Parathyroid adenoma (tissue), 2 donors: Measurements from ENCODE around the gene HEY2.

Experiments
- H2AFZ ChIP-seq: fragments of 300-600 bp; sonication (generic); one replicate; pipeline ENCODE4 v1.7.0; 2017; ENCODE audit warnings: antibody characterized with exemption, mild to moderate bottlenecking
- H3K27ac ChIP-seq: fragments of 300-600 bp; sonication (generic); one replicate; pipeline ENCODE4 v1.7.0; 2017
- H3K27me3 ChIP-seq: fragments of 300-600 bp; sonication (generic); one replicate; pipeline ENCODE4 v1.7.0; 2017; ENCODE audit warnings: low read length; ENCODE audit not compliant: control insufficient read depth, insufficient read depth
- H3K36me3 ChIP-seq: fragments of 300-600 bp; sonication (generic); one replicate; pipeline ENCODE4 v1.7.0; 2017; ENCODE audit warnings: low read length; ENCODE audit not compliant: control insufficient read depth, insufficient read depth
- H3K4me1 ChIP-seq: fragments of 300-600 bp; sonication (generic); one replicate; pipeline ENCODE4 v1.7.0; 2017; ENCODE audit warnings: control low read depth
- H3K4me2 ChIP-seq: fragments of 300-600 bp; sonication (generic); one replicate; pipeline ENCODE4 v1.7.0; 2017; ENCODE audit warnings: low read length
- H3K4me3 ChIP-seq: fragments of 300-600 bp; sonication (generic); one replicate; pipeline ENCODE4 v1.7.0; 2017; ENCODE audit warnings: low read depth, low read length
- H3K79me2 ChIP-seq: fragments of 300-600 bp; sonication (generic); one replicate; pipeline ENCODE4 v1.7.0; 2017; ENCODE audit warnings: control low read depth
- H3K9ac ChIP-seq: fragments of 300-600 bp; sonication (generic); one replicate; pipeline ENCODE4 v1.7.0; 2017; ENCODE audit warnings: mild to moderate bottlenecking
- H3K9me3 ChIP-seq: fragments of 300-600 bp; sonication (generic); one replicate; pipeline ENCODE4 v1.7.0; 2017; ENCODE audit warnings: low read length; ENCODE audit not compliant: control insufficient read depth
- TF ChIP-seq, protein P1 (sequence below): fragments of 300-600 bp; sonication (generic); IDR thresholded peaks from one replicate; pipeline ENCODE4 v1.7.0; 2017; ENCODE audit warnings: antibody characterized with exemption, mild to moderate bottlenecking
- donor health status: primary hyperparathyroidism.

Gene HEY2

GRCh38 chr6:125711013-125711675 lies 38.3 kb upstream of the HEY2 start:
- H3K9me3 ChIP-seq = no peaks in the 10 kb centered on the region
- no peak overlapping the region for H2AFZ ChIP-seq
- H3K4me2 ChIP-seq = no peak overlapping the region
- H3K9ac ChIP-seq = no peak overlapping the region
- no peaks in the 10 kb centered on the region for H3K27me3 ChIP-seq
- H3K36me3 ChIP-seq = no peaks in the 10 kb centered on the region
- TF ChIP-seq, protein P1, sequence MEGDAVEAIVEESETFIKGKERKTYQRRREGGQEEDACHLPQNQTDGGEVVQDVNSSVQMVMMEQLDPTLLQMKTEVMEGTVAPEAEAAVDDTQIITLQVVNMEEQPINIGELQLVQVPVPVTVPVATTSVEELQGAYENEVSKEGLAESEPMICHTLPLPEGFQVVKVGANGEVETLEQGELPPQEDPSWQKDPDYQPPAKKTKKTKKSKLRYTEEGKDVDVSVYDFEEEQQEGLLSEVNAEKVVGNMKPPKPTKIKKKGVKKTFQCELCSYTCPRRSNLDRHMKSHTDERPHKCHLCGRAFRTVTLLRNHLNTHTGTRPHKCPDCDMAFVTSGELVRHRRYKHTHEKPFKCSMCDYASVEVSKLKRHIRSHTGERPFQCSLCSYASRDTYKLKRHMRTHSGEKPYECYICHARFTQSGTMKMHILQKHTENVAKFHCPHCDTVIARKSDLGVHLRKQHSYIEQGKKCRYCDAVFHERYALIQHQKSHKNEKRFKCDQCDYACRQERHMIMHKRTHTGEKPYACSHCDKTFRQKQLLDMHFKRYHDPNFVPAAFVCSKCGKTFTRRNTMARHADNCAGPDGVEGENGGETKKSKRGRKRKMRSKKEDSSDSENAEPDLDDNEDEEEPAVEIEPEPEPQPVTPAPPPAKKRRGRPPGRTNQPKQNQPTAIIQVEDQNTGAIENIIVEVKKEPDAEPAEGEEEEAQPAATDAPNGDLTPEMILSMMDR = no peak
- no peak overlapping the region for H3K27ac ChIP-seq
- H3K4me3 ChIP-seq = no peak overlapping the region
- H3K79me2 ChIP-seq = no peaks in the 10 kb centered on the region
- no peaks in the 10 kb centered on the region for H3K4me1 ChIP-seq

GRCh38 chr6:125714441-125715090 lies 34.9 kb upstream of the HEY2 start:
- Histone ChIP-seq H3K36me3 (no peaks in the 10 kb centered on the region), H3K9me3 (no peaks in the 10 kb centered on the region), H3K27me3 (no peaks in the 10 kb centered on the region), H3K4me2 (no peak overlapping the region), H3K4me1 (no peaks in the 10 kb centered on the region), H3K79me2 (no peaks in the 10 kb centered on the region), H3K4me3 (no peak overlapping the region), H3K9ac (no peak overlapping the region), H2AFZ (no peak overlapping the region), H3K27ac (no peak overlapping the region)
- TF ChIP-seq, protein P1 = no peak

GRCh38 chr6:125717120-125717731 lies 32.2 kb upstream of the HEY2 start:
- Histone ChIP-seq H3K4me3 (no peak overlapping the region), H3K4me2 (no peak overlapping the region), H3K4me1 (no peaks in the 10 kb centered on the region), H3K9me3 (no peaks in the 10 kb centered on the region), H3K9ac (no peak overlapping the region), H3K27ac (no peak overlapping the region), H3K27me3 (no peaks in the 10 kb centered on the region), H2AFZ (no peak overlapping the region), H3K36me3 (no peaks in the 10 kb centered on the region), H3K79me2 (no peaks in the 10 kb centered on the region)
- TF ChIP-seq, protein P1 = no peak

GRCh38 chr6:125718109-125718508 lies 31.3 kb upstream of the HEY2 start:
- Histone ChIP-seq H2AFZ (no peak overlapping the region), H3K9ac (no peak overlapping the region), H3K79me2 (no peaks in the 10 kb centered on the region), H3K4me1 (no peaks in the 10 kb centered on the region), H3K27me3 (no peaks in the 10 kb centered on the region), H3K27ac (no peak overlapping the region), H3K4me3 (no peak overlapping the region), H3K36me3 (no peaks in the 10 kb centered on the region), H3K9me3 (no peaks in the 10 kb centered on the region), H3K4me2 (no peak overlapping the region)
- TF ChIP-seq, protein P1 = no peak
